ENCODE results near the gene IL20.

GRCh38 chr1:206863266-206863665 is 2.2 kb upstream of the IL20 start:
- no peak for TF ChIP-seq ELK4 (CRISPR knock-in tag; IDR thresholded peaks at IDR 0.05; ENCODE audit: borderline replicate concordance)
- no peak for TF ChIP-seq POLR2AphosphoS5 (IDR thresholded peaks at IDR 0.05; ENCODE audit: low read depth, low read length)
- no peak for TF ChIP-seq TAF1 (CRISPR knock-in tag; IDR thresholded peaks at IDR 0.05)
- TF ChIP-seq ZBTB7A (CRISPR knock-in tag; IDR thresholded peaks at IDR 0.05) = no peak
- TF ChIP-seq FOXM1 (CRISPR knock-in tag; IDR thresholded peaks at IDR 0.05) = no peak
- TF ChIP-seq CCAR2 (optimal IDR thresholded peaks at IDR 0.05; ENCODE audit: low read depth, low read length) = no peak
- no peak for TF ChIP-seq MIXL1 (CRISPR knock-in tag; IDR thresholded peaks at IDR 0.05)
- TF ChIP-seq CAMTA2 (CRISPR knock-in tag; IDR thresholded peaks at IDR 0.05; ENCODE audit: borderline replicate concordance) = no peak
- TF ChIP-seq ZNF660 (CRISPR knock-in tag; IDR thresholded peaks at IDR 0.05; ENCODE audit: borderline replicate concordance, low read depth) = no peak
- TF ChIP-seq STAG1 (CRISPR knock-in tag; IDR thresholded peaks at IDR 0.05) = no peak
- TF ChIP-seq RAD21 (CRISPR knock-in tag; IDR thresholded peaks at IDR 0.05) = no peak
- no peak for TF ChIP-seq CEBPZ (IDR thresholded peaks at IDR 0.05; ENCODE audit: low read length)
- TF ChIP-seq GZF1 (CRISPR knock-in tag; IDR thresholded peaks at IDR 0.05) = no peak
- no peak for TF ChIP-seq ZNF644 (CRISPR knock-in tag; IDR thresholded peaks at IDR 0.05; ENCODE audit: low read depth)
